T follicular helper cell (primary cell): ENCODE measurements around the gene CACNB4.

Experiments
- DNase-seq: peaks from one replicate; pipeline ENCODE4 v3.0.0-alpha.2; 2020; ENCODE audit warnings: low read depth

Gene CACNB4

GRCh38 chr2:151783133-151783520 is 315.7 kb downstream of the CACNB4 start:
- DNase-seq, result no peak
